Type B pancreatic cell (in vitro differentiated cells): Measurements from ENCODE around the gene MRPL39. TPM values are rescaled to one million over a fixed set of nuclear protein-coding genes. Genes with fewer than 3 reads are reported as not detected.

ENCODE experiments used
- DNase-seq: peaks from one replicate; pipeline ENCODE4 v3.0.0; 2021; ENCODE audit warnings: mixed read lengths; ENCODE audit not compliant: unreplicated experiment; ENCODE audit errors: extremely low spot score
- H3K27ac Mint-ChIP-seq: 2 replicates; pipeline ENCODE4 v1.8.0; 2021; ENCODE audit warnings: mild to moderate bottlenecking, mixed read lengths
- H3K27me3 Mint-ChIP-seq: 2 replicates; pipeline ENCODE4 v1.8.0; 2021; ENCODE audit warnings: mixed read lengths
- H3K36me3 Mint-ChIP-seq: 2 replicates; pipeline ENCODE4 v1.8.0; 2021; ENCODE audit warnings: mixed read lengths
- H3K4me1 Mint-ChIP-seq: one replicate; pipeline ENCODE4 v1.8.0; 2021; ENCODE audit warnings: mixed read lengths; ENCODE audit not compliant: unreplicated experiment
- H3K4me3 Mint-ChIP-seq: 2 replicates; pipeline ENCODE4 v1.8.0; 2021; ENCODE audit warnings: mild to moderate bottlenecking, mixed read lengths
- H3K9me3 Mint-ChIP-seq: 2 replicates; pipeline ENCODE4 v1.8.0; 2021; ENCODE audit warnings: mixed read lengths
- total RNA-seq: library from RNA; stranded (reverse); gene quantifications from 2 replicates; pipeline ENCODE4 v1.2.1, GENCODE V29; 2021; ENCODE audit warnings: low replicate concordance
- TF ChIP-seq, protein P1 (sequence below): fragments of 200-600 bp; sonication (generic); conservative IDR thresholded peaks from 2 replicates; pipeline ENCODE4 v1.5.0; 2021; ENCODE audit warnings: antibody characterized with exemption, mild to moderate bottlenecking

Gene MRPL39
- total RNA-seq, 1 donor from 2014 or later = 36.3 TPM

DNA sequence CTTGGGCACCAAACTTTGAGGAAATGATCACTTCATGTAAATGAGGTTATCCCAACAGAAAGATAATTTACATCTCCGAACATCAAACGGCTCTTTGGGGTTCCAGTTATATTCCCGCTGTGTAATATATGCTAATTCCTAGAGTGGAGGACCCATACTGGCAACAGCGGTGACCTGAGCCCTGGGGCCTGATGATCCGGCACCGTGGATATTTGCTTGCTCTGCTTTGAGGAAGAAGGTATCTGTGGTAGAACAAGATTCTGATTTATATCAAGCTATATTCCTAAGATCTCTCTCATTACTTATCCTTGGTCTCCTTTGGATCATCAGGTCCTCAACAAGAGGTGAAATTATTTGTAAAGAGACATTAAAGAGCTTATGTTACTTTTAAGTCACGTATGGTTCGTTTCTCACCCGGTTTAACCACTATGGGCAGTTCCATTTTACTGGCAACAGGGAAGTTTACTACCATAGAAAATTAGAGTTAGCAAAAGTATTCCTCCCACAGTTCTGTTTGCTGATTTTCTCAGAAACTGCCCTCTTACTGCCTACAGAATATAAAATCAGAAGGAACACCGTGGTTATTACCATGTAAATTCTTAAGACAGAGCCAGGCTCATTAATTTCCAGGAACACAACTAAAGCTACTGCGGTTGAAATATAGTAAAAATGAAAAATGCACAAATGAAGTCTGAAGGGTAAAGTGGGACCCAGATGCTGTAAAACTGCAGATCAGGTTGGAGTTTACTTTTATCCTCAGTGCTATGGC lies 56.7 kb downstream of the MRPL39 start:
- Mint-ChIP-seq H3K27me3 (no peaks in the 10 kb centered on the region), H3K36me3 (no peaks in the 10 kb centered on the region), H3K27ac (no peak overlapping the region), H3K4me3 (no peak overlapping the region), H3K4me1 (no peaks in the 10 kb centered on the region), H3K9me3 (no peaks in the 10 kb centered on the region)
- TF ChIP-seq, protein P1, sequence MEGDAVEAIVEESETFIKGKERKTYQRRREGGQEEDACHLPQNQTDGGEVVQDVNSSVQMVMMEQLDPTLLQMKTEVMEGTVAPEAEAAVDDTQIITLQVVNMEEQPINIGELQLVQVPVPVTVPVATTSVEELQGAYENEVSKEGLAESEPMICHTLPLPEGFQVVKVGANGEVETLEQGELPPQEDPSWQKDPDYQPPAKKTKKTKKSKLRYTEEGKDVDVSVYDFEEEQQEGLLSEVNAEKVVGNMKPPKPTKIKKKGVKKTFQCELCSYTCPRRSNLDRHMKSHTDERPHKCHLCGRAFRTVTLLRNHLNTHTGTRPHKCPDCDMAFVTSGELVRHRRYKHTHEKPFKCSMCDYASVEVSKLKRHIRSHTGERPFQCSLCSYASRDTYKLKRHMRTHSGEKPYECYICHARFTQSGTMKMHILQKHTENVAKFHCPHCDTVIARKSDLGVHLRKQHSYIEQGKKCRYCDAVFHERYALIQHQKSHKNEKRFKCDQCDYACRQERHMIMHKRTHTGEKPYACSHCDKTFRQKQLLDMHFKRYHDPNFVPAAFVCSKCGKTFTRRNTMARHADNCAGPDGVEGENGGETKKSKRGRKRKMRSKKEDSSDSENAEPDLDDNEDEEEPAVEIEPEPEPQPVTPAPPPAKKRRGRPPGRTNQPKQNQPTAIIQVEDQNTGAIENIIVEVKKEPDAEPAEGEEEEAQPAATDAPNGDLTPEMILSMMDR = no peak
- DNase-seq = no peak

DNA sequence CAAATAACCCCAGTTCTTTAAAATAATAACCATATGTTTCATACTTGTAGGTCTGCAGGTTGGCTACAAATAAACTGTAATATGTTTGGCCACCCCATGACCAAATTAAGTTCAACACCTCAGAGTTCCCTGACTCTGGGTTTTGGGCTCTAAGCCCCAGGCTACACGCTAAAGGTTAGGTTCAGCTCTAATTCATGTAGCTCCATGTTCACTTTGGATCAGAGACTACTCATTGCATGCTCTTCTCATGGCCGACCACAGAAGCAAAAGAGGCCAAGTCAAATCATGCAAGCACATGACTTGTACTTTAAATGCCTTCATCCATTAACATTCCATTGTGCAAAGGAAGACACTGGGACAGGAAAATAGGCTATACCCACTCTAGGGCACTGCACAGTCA lies 66.2 kb downstream of the MRPL39 start:
- H3K9me3 Mint-ChIP-seq = no peaks in the 10 kb centered on the region
- H3K27me3 Mint-ChIP-seq = no peaks in the 10 kb centered on the region
- no peak overlapping the region for H3K27ac Mint-ChIP-seq
- H3K36me3 Mint-ChIP-seq = no peaks in the 10 kb centered on the region
- TF ChIP-seq, protein P1 = no peak
- H3K4me3 Mint-ChIP-seq = no peak overlapping the region
- no peak for DNase-seq
- H3K4me1 Mint-ChIP-seq = no peaks in the 10 kb centered on the region

DNA sequence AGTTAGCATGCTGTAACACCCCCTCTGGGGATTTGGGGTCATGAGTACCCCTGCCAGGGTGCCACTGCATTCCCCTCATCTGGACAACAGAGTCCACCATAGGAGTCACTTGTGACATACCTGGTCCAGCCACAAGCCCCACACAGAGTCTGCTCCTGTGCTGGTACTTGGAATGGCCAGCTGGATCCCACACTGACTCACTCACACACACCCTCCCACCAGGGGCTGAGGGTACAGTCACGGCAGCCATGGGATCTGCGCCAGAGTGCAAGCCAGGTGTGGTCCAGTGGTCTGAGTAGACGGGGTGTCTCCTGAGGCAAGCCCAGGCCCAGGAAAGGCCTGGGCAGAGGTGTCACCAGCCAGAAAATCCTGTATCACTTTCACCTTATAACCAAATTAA lies 67.7 kb downstream of the MRPL39 start:
- Mint-ChIP-seq H3K4me3 (no peak overlapping the region), H3K27ac (no peak overlapping the region), H3K27me3 (no peaks in the 10 kb centered on the region), H3K9me3 (no peaks in the 10 kb centered on the region), H3K4me1 (no peaks in the 10 kb centered on the region), H3K36me3 (no peaks in the 10 kb centered on the region)
- no peak for DNase-seq
- TF ChIP-seq, protein P1 = no peak

DNA sequence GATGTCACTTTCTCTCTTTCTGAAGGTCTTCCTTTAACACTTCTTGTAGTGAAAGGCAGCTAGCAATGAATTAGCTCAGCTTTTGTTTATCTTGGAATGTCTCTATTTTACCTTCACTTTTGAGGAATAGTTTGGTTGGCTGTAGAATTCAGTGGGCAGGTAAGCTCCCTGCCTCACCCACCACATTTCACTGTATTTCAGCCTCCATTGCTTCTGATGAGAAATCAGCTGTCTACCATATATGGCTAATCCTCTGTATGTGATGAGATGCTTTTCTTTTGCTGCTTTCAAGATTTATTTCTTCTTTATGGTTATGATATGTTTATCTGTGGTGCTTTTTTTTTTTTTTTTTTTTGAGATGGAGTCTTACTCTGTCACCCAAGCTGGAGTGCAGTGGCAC lies 70.1 kb downstream of the MRPL39 start:
- Mint-ChIP-seq H3K4me1 (no peaks in the 10 kb centered on the region), H3K27me3 (no peaks in the 10 kb centered on the region), H3K27ac (no peak overlapping the region), H3K36me3 (no peaks in the 10 kb centered on the region), H3K9me3 (no peaks in the 10 kb centered on the region), H3K4me3 (no peak overlapping the region)
- TF ChIP-seq, protein P1 = no peak
- no peak for DNase-seq

DNA sequence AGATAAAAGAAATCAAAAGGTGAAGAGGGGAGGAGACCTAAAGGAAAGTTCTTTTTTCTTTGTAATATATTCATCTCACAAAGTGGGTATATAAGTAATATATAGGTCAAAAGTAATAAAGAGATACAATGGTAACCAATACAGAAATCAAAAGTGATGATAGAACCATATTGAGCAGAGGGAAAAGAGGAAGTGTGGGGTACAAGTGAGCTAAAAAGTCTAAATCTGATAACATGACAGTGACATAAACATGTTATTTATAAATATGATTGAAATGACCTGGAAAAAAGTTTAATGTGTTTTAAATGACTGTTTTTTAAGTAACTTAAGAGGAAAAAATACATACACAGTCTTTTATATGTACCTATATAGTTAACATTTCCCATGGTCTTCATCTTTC lies 70.5 kb downstream of the MRPL39 start:
- H3K27me3 Mint-ChIP-seq = no peaks in the 10 kb centered on the region
- H3K36me3 Mint-ChIP-seq = no peaks in the 10 kb centered on the region
- H3K4me1 Mint-ChIP-seq = no peaks in the 10 kb centered on the region
- TF ChIP-seq, protein P1 = no peak
- no peak for DNase-seq
- H3K27ac Mint-ChIP-seq = no peak overlapping the region
- H3K9me3 Mint-ChIP-seq = no peaks in the 10 kb centered on the region
- no peak overlapping the region for H3K4me3 Mint-ChIP-seq
